Keratinocyte (primary cell): ENCODE data around the gene GUF1. TPM values are rescaled to one million over a fixed set of nuclear protein-coding genes. Genes with fewer than 3 reads are reported as not detected.

ENCODE experiments used
- DNase-seq: peaks from one replicate; pipeline ENCODE4 v3.0.0-alpha.2; 2011; ENCODE audit warnings: low read depth, missing footprints, low spot score
- FAIRE-seq: peaks from 2 replicates; lab custom pipeline; 2011; peaks lifted over from hg19 to GRCh38; lab: Jason Lieb, UNC
- H2AFZ ChIP-seq: 2 replicates; pipeline ENCODE4 v1.6.0; 2012; ENCODE audit warnings: low read length, control low read depth, inconsistent platforms; ENCODE audit not compliant: control insufficient read depth
- H3K27ac ChIP-seq: 2 replicates; pipeline ENCODE4 v1.5.1; 2011; ENCODE audit warnings: low read length; ENCODE audit not compliant: control insufficient read depth, insufficient read depth
- H3K27me3 ChIP-seq: 3 replicates; pipeline ENCODE4 v1.6.0; 2011; ENCODE audit warnings: low read length; ENCODE audit not compliant: control insufficient read depth, insufficient read depth; ENCODE audit errors: extremely low read depth
- H3K36me3 ChIP-seq, 2 experiments: 2 replicates in 1 of 2; 3 replicates in 1 of 2; pipeline ENCODE4 v1.5.1; 2011; ENCODE audit warnings: low read length in 2 of 2, mild to moderate bottlenecking in 1 of 2; ENCODE audit not compliant: control insufficient read depth in 2 of 2, insufficient read depth in 2 of 2; ENCODE audit errors: extremely low read depth in 1 of 2
- H3K4me1 ChIP-seq: 3 replicates; pipeline ENCODE4 v1.5.1; 2011; ENCODE audit warnings: low read length; ENCODE audit not compliant: control insufficient read depth, insufficient read depth; ENCODE audit errors: extremely low read depth
- H3K4me2 ChIP-seq: 3 replicates; pipeline ENCODE4 v1.6.0; 2011; ENCODE audit warnings: low read depth, low read length; ENCODE audit not compliant: control insufficient read depth, insufficient read depth; ENCODE audit errors: extremely low read depth
- H3K4me3 ChIP-seq, 3 experiments: fragments of 200-600 bp in 1 of 3; sonication (generic) in 1 of 3; 2 replicates in 2 of 3; 3 replicates in 1 of 3; pipeline ENCODE4 v1.5.1; 2011 to 2016; ENCODE audit warnings: low read length in 3 of 3, mild to moderate bottlenecking in 3 of 3, control low read depth in 2 of 3, inconsistent platforms in 1 of 3, low read depth in 1 of 3, mixed read lengths in 1 of 3, mixed run types in 1 of 3, moderate library complexity in 1 of 3; ENCODE audit not compliant: control insufficient read depth in 2 of 3, insufficient read depth in 2 of 3; ENCODE audit errors: extremely low read depth in 1 of 3
- H3K79me2 ChIP-seq: 2 replicates; pipeline ENCODE4 v1.6.0; 2012; ENCODE audit warnings: low read length; ENCODE audit not compliant: control insufficient read depth, insufficient read depth
- H3K9ac ChIP-seq: 3 replicates; pipeline ENCODE4 v1.6.0; 2011; ENCODE audit warnings: low read length; ENCODE audit not compliant: control insufficient read depth, insufficient read depth; ENCODE audit errors: extremely low read depth
- H3K9me1 ChIP-seq: 3 replicates; pipeline ENCODE4 v1.6.0; 2011; ENCODE audit warnings: low read length; ENCODE audit not compliant: control insufficient read depth, insufficient read depth; ENCODE audit errors: extremely low read depth
- H3K9me3 ChIP-seq: 2 replicates; pipeline ENCODE4 v1.5.1; 2012; ENCODE audit warnings: low read depth, low read length; ENCODE audit not compliant: control insufficient read depth
- H4K20me1 ChIP-seq: 3 replicates; pipeline ENCODE4 v1.6.0; 2011; ENCODE audit warnings: low read length; ENCODE audit not compliant: control insufficient read depth, insufficient read depth; ENCODE audit errors: extremely low read depth
- EZH2 ChIP-seq: IDR thresholded peaks from one replicate; pipeline ENCODE4 v1.6.1; 2012; ENCODE audit warnings: inconsistent platforms, mild to moderate bottlenecking, low read length, moderate library complexity
- dilution Hi-C: fragments of 300-500 bp; cut with MboI; formaldehyde crosslinking; loops from one replicate; pipeline ENCODE4 v1.7.0; 2020; ENCODE audit warnings: low sequenced_read_pairs; ENCODE audit not compliant: extremely low pct_ligation_motif_present
- polyA plus RNA-seq, 5 experiments: library from polyadenylated mRNA; depleted of rRNA in 3 of 5; stranded (reverse) in 3 of 5; stranded (forward) in 1 of 5; unstranded in 1 of 5; fragments of >200 nt; gene quantifications; 1 replicate in 1 of 5; 2 replicates in 3 of 5; 3 replicates in 1 of 5; pipeline versions ENCODE4 v1.2.1 to v1.2.3, GENCODE V29; 2011 to 2012; ENCODE audit warnings: missing spikeins in 2 of 5, low read depth in 1 of 5, low replicate concordance in 1 of 5
- TF ChIP-seq, protein P1 (sequence below), 3 experiments: IDR thresholded peaks in 1 of 3; conservative IDR thresholded peaks in 1 of 3; optimal IDR thresholded peaks in 1 of 3; 2 replicates in 2 of 3; 3 replicates in 1 of 3; pipeline versions ENCODE3 to v1.5.1; 2011; ENCODE audit warnings: low read length in 3 of 3, mild to moderate bottlenecking in 3 of 3, moderate library complexity in 2 of 3, control low read depth in 1 of 3, inconsistent platforms in 1 of 3; ENCODE audit not compliant: insufficient read depth in 2 of 3; ENCODE audit errors: extremely low read depth in 1 of 3

The GUF1 gene
- polyA plus RNA-seq, 1 donor (not counting 4 experiments of a cell fraction or from before 2014, with no cell fraction given) = 24.3 TPM

DNA sequence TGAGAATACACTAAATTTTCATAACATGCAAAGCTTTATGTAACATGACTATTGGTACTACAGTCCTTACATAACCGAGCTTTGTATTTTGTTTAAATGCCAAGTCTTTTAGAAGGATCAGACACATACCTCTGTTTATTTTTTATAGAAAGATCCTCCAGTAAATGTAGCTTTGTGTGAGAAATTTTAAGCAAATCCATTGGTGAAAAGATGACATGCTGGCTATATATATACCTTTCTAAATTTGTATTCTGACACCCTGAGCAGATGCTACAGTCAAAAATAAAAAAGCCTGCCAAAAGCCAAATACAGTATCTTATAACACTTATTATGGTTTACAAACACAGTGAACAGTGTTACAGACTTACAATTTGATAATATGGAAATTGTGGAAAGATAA, 26.8 kb upstream of the GUF1 start, which contains the start of gene YIPF7:
Gene YIPF7 (minus strand): TSS at position 201 of the 400 bp plus-strand sequence. CDS start 1,525 bp downstream, outside the sequence.
- dilution Hi-C loops = no loop called here
- Histone ChIP-seq H3K79me2 (no peaks in the 10 kb centered on the region), H3K9ac (no peak within 1 kb of the TSS), H3K4me2 (no peak within 1 kb of the TSS), H3K4me3 (no peak within 1 kb of the TSS), H3K36me3 (no peaks in the 10 kb centered on the region), H2AFZ (no peak within 1 kb of the TSS), H4K20me1 (no peaks in the 10 kb centered on the region), H3K9me1 (no peaks in the 10 kb centered on the region), H3K27me3 (no peaks in the 10 kb centered on the region), H3K4me1 (no peaks in the 10 kb centered on the region), H3K9me3 (no peaks in the 10 kb centered on the region), H3K27ac (no peak within 1 kb of the TSS)
- no peak for DNase-seq
- FAIRE-seq = no peak
- TF ChIP-seq, protein P1, sequence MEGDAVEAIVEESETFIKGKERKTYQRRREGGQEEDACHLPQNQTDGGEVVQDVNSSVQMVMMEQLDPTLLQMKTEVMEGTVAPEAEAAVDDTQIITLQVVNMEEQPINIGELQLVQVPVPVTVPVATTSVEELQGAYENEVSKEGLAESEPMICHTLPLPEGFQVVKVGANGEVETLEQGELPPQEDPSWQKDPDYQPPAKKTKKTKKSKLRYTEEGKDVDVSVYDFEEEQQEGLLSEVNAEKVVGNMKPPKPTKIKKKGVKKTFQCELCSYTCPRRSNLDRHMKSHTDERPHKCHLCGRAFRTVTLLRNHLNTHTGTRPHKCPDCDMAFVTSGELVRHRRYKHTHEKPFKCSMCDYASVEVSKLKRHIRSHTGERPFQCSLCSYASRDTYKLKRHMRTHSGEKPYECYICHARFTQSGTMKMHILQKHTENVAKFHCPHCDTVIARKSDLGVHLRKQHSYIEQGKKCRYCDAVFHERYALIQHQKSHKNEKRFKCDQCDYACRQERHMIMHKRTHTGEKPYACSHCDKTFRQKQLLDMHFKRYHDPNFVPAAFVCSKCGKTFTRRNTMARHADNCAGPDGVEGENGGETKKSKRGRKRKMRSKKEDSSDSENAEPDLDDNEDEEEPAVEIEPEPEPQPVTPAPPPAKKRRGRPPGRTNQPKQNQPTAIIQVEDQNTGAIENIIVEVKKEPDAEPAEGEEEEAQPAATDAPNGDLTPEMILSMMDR (optimal IDR thresholded peaks at IDR 0.05 in 1 of 3, IDR thresholded peaks at IDR 0.05 in 1 of 3, conservative IDR thresholded peaks at IDR 0.05 in 1 of 3; ENCODE audit: extremely low read depth in 1 of 3, insufficient read depth in 2 of 3, low read length in 3 of 3) = no peak
- TF ChIP-seq EZH2 = no peak

DNA sequence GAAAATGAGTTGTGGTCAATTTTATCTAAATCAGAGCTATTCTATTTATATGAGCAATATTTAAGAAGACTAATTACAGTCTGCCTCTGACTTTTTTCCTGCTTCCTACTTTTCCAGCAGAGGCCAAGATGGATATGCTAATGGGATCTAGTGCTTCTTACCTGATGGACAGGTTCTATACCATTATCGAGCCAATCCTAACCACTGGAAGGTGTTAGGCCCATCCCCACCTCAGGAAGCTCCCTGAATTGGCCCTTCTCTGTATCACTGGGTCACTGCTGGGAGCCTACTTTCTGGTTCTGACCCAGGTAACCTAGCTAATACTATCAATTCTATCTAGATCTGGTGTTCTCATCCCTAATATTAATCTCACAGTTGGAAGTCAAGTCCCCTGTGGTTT, 26.2 kb upstream of the GUF1 start:
- FAIRE-seq = no peak
- dilution Hi-C loops = no loop called here
- TF ChIP-seq, protein P1 (optimal IDR thresholded peaks at IDR 0.05 in 1 of 3, IDR thresholded peaks at IDR 0.05 in 1 of 3, conservative IDR thresholded peaks at IDR 0.05 in 1 of 3; ENCODE audit: extremely low read depth in 1 of 3, insufficient read depth in 2 of 3, low read length in 3 of 3) = no peak
- TF ChIP-seq EZH2 = no peak

More for the DNA sequence above, 26.2 kb upstream of the GUF1 start:
- H3K4me2 ChIP-seq = no peak overlapping the region
- H3K9me3 ChIP-seq = no peaks in the 10 kb centered on the region
- no peak overlapping the region for H3K27ac ChIP-seq
- H4K20me1 ChIP-seq = no peaks in the 10 kb centered on the region
- no peaks in the 10 kb centered on the region for H3K36me3 ChIP-seq
- no peak overlapping the region for H3K9ac ChIP-seq
- no peaks in the 10 kb centered on the region for H3K9me1 ChIP-seq
- H3K4me1 ChIP-seq = no peaks in the 10 kb centered on the region
- DNase-seq = no peak
- no peak overlapping the region for H3K4me3 ChIP-seq
- H3K27me3 ChIP-seq = no peaks in the 10 kb centered on the region
- no peak overlapping the region for H2AFZ ChIP-seq
- H3K79me2 ChIP-seq = no peaks in the 10 kb centered on the region
